GM12873 (cell line): ENCODE data around the gene MTHFD2L.

Experiments
- CTCF ChIP-seq: IDR thresholded peaks from 2 replicates; pipeline ENCODE4 v1.5.1; 2012; ENCODE audit warnings: low read depth, mild to moderate bottlenecking, moderate library complexity, low read length, control low read depth; ENCODE audit not compliant: insufficient read depth; ENCODE audit errors: missing control alignments

MTHFD2L gene

GRCh38 chr4:74319470-74319869 is 161.6 kb downstream of the MTHFD2L start:
- TF ChIP-seq CTCF, result no peak

GRCh38 chr4:74320559-74321118 is 162.7 kb downstream of the MTHFD2L start:
- TF ChIP-seq CTCF, result peak; percentile 46

GRCh38 chr4:74322301-74322700 is 164.4 kb downstream of the MTHFD2L start:
- no peak for TF ChIP-seq CTCF

- TF ChIP-seq CTCF, result no peak
Observed at GRCh38 chr4:74323663-74324062, 165.7 kb downstream of the MTHFD2L start.

- no peak for TF ChIP-seq CTCF
Observed at GRCh38 chr4:74324262-74324661, 166.3 kb downstream of the MTHFD2L start.

GRCh38 chr4:74325886-74326285 is 168.0 kb downstream of the MTHFD2L start:
- TF ChIP-seq CTCF, result no peak

GRCh38 chr4:74327762-74328161 is 169.8 kb downstream of the MTHFD2L start:
- no peak for TF ChIP-seq CTCF
